WTC11 (cell line): ENCODE measurements around the gene SPINT1. TPM values are rescaled to one million over a fixed set of nuclear protein-coding genes. Genes with fewer than 3 reads are reported as not detected.

Experiments used
- ATAC-seq: fragments of 200-7000 bp; cut with Tn5 transposase; 2 replicates; pipeline ENCODE4 v1.10.0; 2021; ENCODE audit warnings: mild to moderate bottlenecking, moderate library complexity
- CTCF ChIA-PET: fragments of 300-600 bp; sonication (Branson Sonifier 250); formaldehyde crosslinking; loops from one replicate; lab custom pipeline; 2021; ENCODE audit warnings: antibody characterized with exemption; lab: Charles Lee
- POLR2A ChIA-PET: fragments of 350-600 bp; sonication (Branson Sonifier 250); formaldehyde crosslinking; loops from one replicate; lab custom pipeline; 2021; ENCODE audit warnings: antibody characterized with exemption; lab: Charles Lee
- DNase-seq: peaks from one replicate; pipeline ENCODE4 v3.0.0; 2021; ENCODE audit warnings: low spot score
- H3K27ac Mint-ChIP-seq: 2 replicates; pipeline ENCODE4 v1.8.0; 2021; ENCODE audit warnings: mixed read lengths
- H3K27me3 Mint-ChIP-seq: 2 replicates; pipeline ENCODE4 v1.8.0; 2021; ENCODE audit warnings: low read depth, mild to moderate bottlenecking, moderate library complexity, mixed read lengths
- H3K36me3 Mint-ChIP-seq: 2 replicates; pipeline ENCODE4 v1.8.0; 2021; ENCODE audit warnings: mixed read lengths
- H3K4me1 Mint-ChIP-seq: 2 replicates; pipeline ENCODE4 v1.8.0; 2022; ENCODE audit warnings: mixed read lengths
- H3K4me3 Mint-ChIP-seq: 2 replicates; pipeline ENCODE4 v1.8.0; 2021; ENCODE audit warnings: mild to moderate bottlenecking, moderate library complexity, mixed read lengths
- H3K9me3 Mint-ChIP-seq: 2 replicates; pipeline ENCODE4 v1.8.0; 2021; ENCODE audit warnings: mixed read lengths
- CREM ChIP-seq: sonication (generic); formaldehyde crosslinking; IDR thresholded peaks from 2 replicates; pipeline ENCODE4 v1.8.1; 2022; ENCODE audit warnings: mild to moderate bottlenecking, missing genetic modification reagents, moderate library complexity
- ETV6 ChIP-seq: sonication (generic); formaldehyde crosslinking; IDR thresholded peaks from 2 replicates; pipeline ENCODE4 v1.8.1; 2022; ENCODE audit warnings: mild to moderate bottlenecking, missing genetic modification reagents
- FOXK1 ChIP-seq: sonication (generic); formaldehyde crosslinking; IDR thresholded peaks from 2 replicates; pipeline ENCODE4 v1.8.0; 2022; ENCODE audit warnings: mild to moderate bottlenecking, moderate library complexity, missing genetic modification reagents
- GRHL2 ChIP-seq: fragments of 250-450 bp; sonication (Bioruptor Pico); IDR thresholded peaks from 2 replicates; pipeline ENCODE4 v1.8.0; 2022; ENCODE audit warnings: mild to moderate bottlenecking, moderate library complexity; ENCODE audit not compliant: insufficient replicate concordance, severe bottlenecking
- JUN ChIP-seq: sonication (generic); formaldehyde crosslinking; IDR thresholded peaks from 2 replicates; pipeline ENCODE4 v1.8.0; 2023; ENCODE audit warnings: mild to moderate bottlenecking, missing genetic modification reagents
- MXD4 ChIP-seq: fragments of 250-450 bp; sonication (Bioruptor Pico); IDR thresholded peaks from 2 replicates; pipeline ENCODE4 v1.8.0; 2021; ENCODE audit warnings: mild to moderate bottlenecking, moderate library complexity, borderline replicate concordance
- NFATC4 ChIP-seq: fragments of 250-450 bp; sonication (Bioruptor Pico); IDR thresholded peaks from 2 replicates; pipeline ENCODE4 v1.9.0; 2021; ENCODE audit warnings: mild to moderate bottlenecking
- NR2C2 ChIP-seq: sonication (generic); formaldehyde crosslinking; IDR thresholded peaks from 2 replicates; pipeline ENCODE4 v1.8.0; 2022; ENCODE audit warnings: mild to moderate bottlenecking, missing genetic modification reagents
- NR3C1 ChIP-seq: sonication (generic); formaldehyde crosslinking; conservative IDR thresholded peaks from 2 replicates; pipeline ENCODE4 v1.8.1; 2023; ENCODE audit warnings: low read depth, mild to moderate bottlenecking, missing genetic modification reagents
- TCF7 ChIP-seq: sonication (generic); formaldehyde crosslinking; IDR thresholded peaks from 2 replicates; pipeline ENCODE4 v1.8.0; 2022; ENCODE audit warnings: mild to moderate bottlenecking, low read depth, missing genetic modification reagents, moderate library complexity
- TP53 ChIP-seq: sonication (generic); formaldehyde crosslinking; IDR thresholded peaks from 2 replicates; pipeline ENCODE4 v1.8.1; 2023; ENCODE audit warnings: mild to moderate bottlenecking, missing genetic modification reagents
- ZNF671 ChIP-seq: fragments of 250-450 bp; sonication (Bioruptor Pico); IDR thresholded peaks from 2 replicates; pipeline ENCODE4 v1.8.0; 2021; ENCODE audit warnings: mild to moderate bottlenecking
- total RNA-seq: library from RNA; stranded (reverse); gene quantifications from 3 replicates; pipeline ENCODE4 v1.2.3, GENCODE V29; 2021
- TF ChIP-seq, protein P1 (sequence below): sonication (generic); formaldehyde crosslinking; IDR thresholded peaks from 2 replicates; pipeline ENCODE4 v1.8.1; 2023; ENCODE audit warnings: mild to moderate bottlenecking, missing genetic modification reagents, borderline replicate concordance
- TF ChIP-seq, protein P2 (sequence below): fragments of 250-450 bp; sonication (Bioruptor Pico); IDR thresholded peaks from 2 replicates; pipeline ENCODE4 v1.9.0; 2021; ENCODE audit warnings: moderate library complexity, mild to moderate bottlenecking, inconsistent platforms, borderline replicate concordance
- TF ChIP-seq, protein P3 (sequence below): fragments of 250-450 bp; sonication (Bioruptor Pico); IDR thresholded peaks from 2 replicates; pipeline ENCODE4 v1.9.0; 2021; ENCODE audit warnings: mild to moderate bottlenecking
- TF ChIP-seq, protein P4 (sequence below): sonication (generic); formaldehyde crosslinking; IDR thresholded peaks from 2 replicates; pipeline ENCODE4 v1.8.1; 2023; ENCODE audit warnings: mild to moderate bottlenecking, missing genetic modification reagents, moderate library complexity
- TF ChIP-seq, protein P5 (sequence below): sonication (generic); formaldehyde crosslinking; IDR thresholded peaks from 2 replicates; pipeline ENCODE4 v1.8.1; 2022; ENCODE audit warnings: mild to moderate bottlenecking, missing genetic modification reagents, moderate library complexity, borderline replicate concordance
- TF ChIP-seq, protein P6 (sequence below): sonication (generic); formaldehyde crosslinking; IDR thresholded peaks from 2 replicates; pipeline ENCODE4 v1.8.1; 2023; ENCODE audit warnings: mild to moderate bottlenecking, missing genetic modification reagents

Gene SPINT1
- total RNA-seq, 1 experiment from 2014 or later, result 140 TPM

DNA sequence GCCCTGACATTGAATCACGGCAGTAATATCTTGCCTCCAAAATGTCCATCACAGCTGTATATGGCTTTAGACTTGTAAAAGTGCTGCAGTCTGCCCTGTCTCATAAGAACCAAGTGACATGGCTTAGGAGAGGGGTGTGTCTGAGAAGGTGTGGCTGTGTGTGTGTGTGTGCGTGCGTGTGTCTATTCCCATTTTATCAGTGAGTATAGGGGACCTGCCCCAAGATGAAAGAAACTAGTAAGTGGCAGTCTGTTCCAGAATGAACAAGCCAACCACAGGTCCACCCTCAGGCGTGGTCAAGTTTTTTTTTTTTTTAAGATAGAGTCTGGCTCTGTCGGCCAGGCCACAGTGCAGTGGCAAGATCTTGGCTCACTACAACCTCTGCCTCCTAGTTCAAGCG lies 35.8 kb downstream of the SPINT1 start (continued):
- TF ChIP-seq GRHL2 (CRISPR knock-in tag) (no peak), CREM (no peak), ETV6 (CRISPR knock-in tag) (no peak), ZNF671 (CRISPR knock-in tag) (no peak)

DNA sequence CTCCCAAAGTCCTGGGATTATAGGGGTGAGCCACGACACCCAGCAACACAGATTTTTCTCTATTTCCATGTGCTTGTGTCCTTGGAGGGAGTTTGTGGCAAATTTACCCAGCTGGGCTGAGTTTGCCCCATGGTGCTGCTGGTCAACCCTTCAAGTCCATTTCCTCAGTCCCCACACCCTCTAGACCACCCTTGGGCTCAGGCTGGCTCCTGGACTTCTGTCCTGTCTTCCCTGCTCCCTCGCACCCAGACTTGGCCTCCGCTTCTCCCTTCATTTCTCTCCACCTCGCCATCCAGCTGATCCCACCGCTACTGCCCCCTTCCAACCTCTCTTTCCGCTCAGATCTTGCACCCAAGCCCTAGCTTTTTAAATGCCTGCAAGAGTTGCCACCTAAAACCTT lies 37.5 kb downstream of the SPINT1 start:
- DNase-seq (no peak), ATAC-seq (no peak)
- no peak overlapping the region for H3K27ac Mint-ChIP-seq
- no peaks in the 10 kb centered on the region for H3K27me3 Mint-ChIP-seq
- ChIA-PET CTCF (interaction anchor here (1.3 to 2.5 kb wide), 3 partner anchors 10 to 13 kb away, joined by 4 to 13 read pairs (median 12); partner anchors contain the start of gene VPS18), POLR2A (interaction anchor here (0.6 kb wide), 1 partner anchor 329 kb away, joined by 3 read pairs; no protein-coding TSS in a partner anchor)
- peaks cover 7% of the 10 kb centered on the region for H3K4me1 Mint-ChIP-seq
- no peak overlapping the region for H3K4me3 Mint-ChIP-seq
- no peaks in the 10 kb centered on the region for H3K9me3 Mint-ChIP-seq
- 0 out of 2 replicates have a peak, but pooled peaks cover 3% of the 10 kb centered on the region for H3K36me3 Mint-ChIP-seq
- no peak for TF ChIP-seq FOXK1 (CRISPR knock-in tag)
- no peak for TF ChIP-seq TP53 (CRISPR knock-in tag)
- TF ChIP-seq, protein P1, sequence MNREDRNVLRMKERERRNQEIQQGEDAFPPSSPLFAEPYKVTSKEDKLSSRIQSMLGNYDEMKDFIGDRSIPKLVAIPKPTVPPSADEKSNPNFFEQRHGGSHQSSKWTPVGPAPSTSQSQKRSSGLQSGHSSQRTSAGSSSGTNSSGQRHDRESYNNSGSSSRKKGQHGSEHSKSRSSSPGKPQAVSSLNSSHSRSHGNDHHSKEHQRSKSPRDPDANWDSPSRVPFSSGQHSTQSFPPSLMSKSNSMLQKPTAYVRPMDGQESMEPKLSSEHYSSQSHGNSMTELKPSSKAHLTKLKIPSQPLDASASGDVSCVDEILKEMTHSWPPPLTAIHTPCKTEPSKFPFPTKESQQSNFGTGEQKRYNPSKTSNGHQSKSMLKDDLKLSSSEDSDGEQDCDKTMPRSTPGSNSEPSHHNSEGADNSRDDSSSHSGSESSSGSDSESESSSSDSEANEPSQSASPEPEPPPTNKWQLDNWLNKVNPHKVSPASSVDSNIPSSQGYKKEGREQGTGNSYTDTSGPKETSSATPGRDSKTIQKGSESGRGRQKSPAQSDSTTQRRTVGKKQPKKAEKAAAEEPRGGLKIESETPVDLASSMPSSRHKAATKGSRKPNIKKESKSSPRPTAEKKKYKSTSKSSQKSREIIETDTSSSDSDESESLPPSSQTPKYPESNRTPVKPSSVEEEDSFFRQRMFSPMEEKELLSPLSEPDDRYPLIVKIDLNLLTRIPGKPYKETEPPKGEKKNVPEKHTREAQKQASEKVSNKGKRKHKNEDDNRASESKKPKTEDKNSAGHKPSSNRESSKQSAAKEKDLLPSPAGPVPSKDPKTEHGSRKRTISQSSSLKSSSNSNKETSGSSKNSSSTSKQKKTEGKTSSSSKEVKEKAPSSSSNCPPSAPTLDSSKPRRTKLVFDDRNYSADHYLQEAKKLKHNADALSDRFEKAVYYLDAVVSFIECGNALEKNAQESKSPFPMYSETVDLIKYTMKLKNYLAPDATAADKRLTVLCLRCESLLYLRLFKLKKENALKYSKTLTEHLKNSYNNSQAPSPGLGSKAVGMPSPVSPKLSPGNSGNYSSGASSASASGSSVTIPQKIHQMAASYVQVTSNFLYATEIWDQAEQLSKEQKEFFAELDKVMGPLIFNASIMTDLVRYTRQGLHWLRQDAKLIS (CRISPR knock-in tag), result no peak
- TF ChIP-seq MXD4, result no peak
- TF ChIP-seq, protein P2, sequence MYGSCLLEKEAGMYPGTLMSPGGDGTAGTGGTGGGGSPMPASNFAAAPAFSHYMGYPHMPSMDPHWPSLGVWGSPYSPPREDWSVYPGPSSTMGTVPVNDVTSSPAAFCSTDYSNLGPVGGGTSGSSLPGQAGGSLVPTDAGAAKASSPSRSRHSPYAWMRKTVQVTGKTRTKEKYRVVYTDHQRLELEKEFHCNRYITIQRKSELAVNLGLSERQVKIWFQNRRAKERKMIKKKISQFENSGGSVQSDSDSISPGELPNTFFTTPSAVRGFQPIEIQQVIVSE (CRISPR knock-in tag), result no peak
- no peak for TF ChIP-seq NR3C1 (CRISPR knock-in tag)
- no peak for TF ChIP-seq TCF7 (CRISPR knock-in tag)
- no peak for TF ChIP-seq JUN (CRISPR knock-in tag)
- TF ChIP-seq, protein P3, sequence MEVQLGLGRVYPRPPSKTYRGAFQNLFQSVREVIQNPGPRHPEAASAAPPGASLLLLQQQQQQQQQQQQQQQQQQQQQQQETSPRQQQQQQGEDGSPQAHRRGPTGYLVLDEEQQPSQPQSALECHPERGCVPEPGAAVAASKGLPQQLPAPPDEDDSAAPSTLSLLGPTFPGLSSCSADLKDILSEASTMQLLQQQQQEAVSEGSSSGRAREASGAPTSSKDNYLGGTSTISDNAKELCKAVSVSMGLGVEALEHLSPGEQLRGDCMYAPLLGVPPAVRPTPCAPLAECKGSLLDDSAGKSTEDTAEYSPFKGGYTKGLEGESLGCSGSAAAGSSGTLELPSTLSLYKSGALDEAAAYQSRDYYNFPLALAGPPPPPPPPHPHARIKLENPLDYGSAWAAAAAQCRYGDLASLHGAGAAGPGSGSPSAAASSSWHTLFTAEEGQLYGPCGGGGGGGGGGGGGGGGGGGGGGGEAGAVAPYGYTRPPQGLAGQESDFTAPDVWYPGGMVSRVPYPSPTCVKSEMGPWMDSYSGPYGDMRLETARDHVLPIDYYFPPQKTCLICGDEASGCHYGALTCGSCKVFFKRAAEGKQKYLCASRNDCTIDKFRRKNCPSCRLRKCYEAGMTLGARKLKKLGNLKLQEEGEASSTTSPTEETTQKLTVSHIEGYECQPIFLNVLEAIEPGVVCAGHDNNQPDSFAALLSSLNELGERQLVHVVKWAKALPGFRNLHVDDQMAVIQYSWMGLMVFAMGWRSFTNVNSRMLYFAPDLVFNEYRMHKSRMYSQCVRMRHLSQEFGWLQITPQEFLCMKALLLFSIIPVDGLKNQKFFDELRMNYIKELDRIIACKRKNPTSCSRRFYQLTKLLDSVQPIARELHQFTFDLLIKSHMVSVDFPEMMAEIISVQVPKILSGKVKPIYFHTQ (CRISPR knock-in tag), result no peak
- TF ChIP-seq, protein P4, sequence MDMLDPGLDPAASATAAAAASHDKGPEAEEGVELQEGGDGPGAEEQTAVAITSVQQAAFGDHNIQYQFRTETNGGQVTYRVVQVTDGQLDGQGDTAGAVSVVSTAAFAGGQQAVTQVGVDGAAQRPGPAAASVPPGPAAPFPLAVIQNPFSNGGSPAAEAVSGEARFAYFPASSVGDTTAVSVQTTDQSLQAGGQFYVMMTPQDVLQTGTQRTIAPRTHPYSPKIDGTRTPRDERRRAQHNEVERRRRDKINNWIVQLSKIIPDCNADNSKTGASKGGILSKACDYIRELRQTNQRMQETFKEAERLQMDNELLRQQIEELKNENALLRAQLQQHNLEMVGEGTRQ, result no peak
- no peak for TF ChIP-seq NFATC4 (CRISPR knock-in tag)
- TF ChIP-seq, protein P5, sequence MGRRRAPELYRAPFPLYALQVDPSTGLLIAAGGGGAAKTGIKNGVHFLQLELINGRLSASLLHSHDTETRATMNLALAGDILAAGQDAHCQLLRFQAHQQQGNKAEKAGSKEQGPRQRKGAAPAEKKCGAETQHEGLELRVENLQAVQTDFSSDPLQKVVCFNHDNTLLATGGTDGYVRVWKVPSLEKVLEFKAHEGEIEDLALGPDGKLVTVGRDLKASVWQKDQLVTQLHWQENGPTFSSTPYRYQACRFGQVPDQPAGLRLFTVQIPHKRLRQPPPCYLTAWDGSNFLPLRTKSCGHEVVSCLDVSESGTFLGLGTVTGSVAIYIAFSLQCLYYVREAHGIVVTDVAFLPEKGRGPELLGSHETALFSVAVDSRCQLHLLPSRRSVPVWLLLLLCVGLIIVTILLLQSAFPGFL, result no peak
- TF ChIP-seq, protein P6, sequence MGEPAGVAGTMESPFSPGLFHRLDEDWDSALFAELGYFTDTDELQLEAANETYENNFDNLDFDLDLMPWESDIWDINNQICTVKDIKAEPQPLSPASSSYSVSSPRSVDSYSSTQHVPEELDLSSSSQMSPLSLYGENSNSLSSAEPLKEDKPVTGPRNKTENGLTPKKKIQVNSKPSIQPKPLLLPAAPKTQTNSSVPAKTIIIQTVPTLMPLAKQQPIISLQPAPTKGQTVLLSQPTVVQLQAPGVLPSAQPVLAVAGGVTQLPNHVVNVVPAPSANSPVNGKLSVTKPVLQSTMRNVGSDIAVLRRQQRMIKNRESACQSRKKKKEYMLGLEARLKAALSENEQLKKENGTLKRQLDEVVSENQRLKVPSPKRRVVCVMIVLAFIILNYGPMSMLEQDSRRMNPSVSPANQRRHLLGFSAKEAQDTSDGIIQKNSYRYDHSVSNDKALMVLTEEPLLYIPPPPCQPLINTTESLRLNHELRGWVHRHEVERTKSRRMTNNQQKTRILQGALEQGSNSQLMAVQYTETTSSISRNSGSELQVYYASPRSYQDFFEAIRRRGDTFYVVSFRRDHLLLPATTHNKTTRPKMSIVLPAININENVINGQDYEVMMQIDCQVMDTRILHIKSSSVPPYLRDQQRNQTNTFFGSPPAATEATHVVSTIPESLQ (CRISPR knock-in tag), result no peak
- no peak for TF ChIP-seq NR2C2 (CRISPR knock-in tag)
